Measurements from ENCODE around the gene PCED1B.
"Not testable (repeated sequence)": the region's sequence is repeated elsewhere in the genome, so short reads cannot be mapped to it uniquely, and the experiment has no call there.

PCED1B gene

GRCh38 chr12:47164724-47165439, 85.5 kb downstream of the PCED1B start:
- no peak overlapping the region for H3K4me3 ChIP-seq (ENCODE audit: low read depth, low read length)
- no peak for DNase-seq (ENCODE audit: low read depth)
- TF ChIP-seq POLR2A (IDR thresholded peaks at IDR 0.05; ENCODE audit: extremely low read depth, insufficient read length): no peak
- TF ChIP-seq, protein P1, sequence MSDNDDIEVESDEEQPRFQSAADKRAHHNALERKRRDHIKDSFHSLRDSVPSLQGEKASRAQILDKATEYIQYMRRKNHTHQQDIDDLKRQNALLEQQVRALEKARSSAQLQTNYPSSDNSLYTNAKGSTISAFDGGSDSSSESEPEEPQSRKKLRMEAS (IDR thresholded peaks at IDR 0.05; ENCODE audit: low read depth, low read length): no peak
- TF ChIP-seq CTCF (IDR thresholded peaks at IDR 0.05; ENCODE audit: low read depth, low read length): no peak
- no peak for TF ChIP-seq MYC (IDR thresholded peaks at IDR 0.05; ENCODE audit: low read depth, low read length)

DNA sequence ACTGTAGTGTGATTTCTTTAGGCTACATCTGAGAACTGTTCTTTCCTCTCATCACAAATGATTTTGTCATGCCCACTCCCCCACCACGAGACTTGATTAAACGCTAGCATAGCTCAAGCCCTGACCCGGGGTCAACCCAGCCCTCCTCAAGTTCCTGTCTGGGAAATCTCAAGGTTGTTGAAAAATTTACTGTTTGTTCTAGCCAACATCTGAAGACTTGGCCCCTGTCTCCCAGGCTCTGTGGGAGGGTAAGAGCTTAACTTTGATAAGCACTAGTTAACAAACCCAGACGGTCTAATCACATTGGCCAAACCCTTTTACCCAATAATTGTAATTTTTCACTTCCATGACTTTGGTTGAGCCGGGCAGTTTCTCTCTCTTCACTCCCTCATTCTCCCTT, 86.5 kb downstream of the PCED1B start:
- DNase-seq (ENCODE audit: low read depth): no peak
- TF ChIP-seq, protein P1 (IDR thresholded peaks at IDR 0.05; ENCODE audit: low read depth, low read length): no peak
- TF ChIP-seq CTCF (IDR thresholded peaks at IDR 0.05; ENCODE audit: low read depth, low read length): no peak
- no peak for TF ChIP-seq MYC (IDR thresholded peaks at IDR 0.05; ENCODE audit: low read depth, low read length)
- no peak for TF ChIP-seq POLR2A (IDR thresholded peaks at IDR 0.05; ENCODE audit: extremely low read depth, insufficient read length)
- H3K4me3 ChIP-seq (ENCODE audit: low read depth, low read length): no peak overlapping the region

GRCh38 chr12:47166365-47166764, 86.9 kb downstream of the PCED1B start:
- no peak for TF ChIP-seq POLR2A (IDR thresholded peaks at IDR 0.05; ENCODE audit: extremely low read depth, insufficient read length)
- TF ChIP-seq CTCF (IDR thresholded peaks at IDR 0.05; ENCODE audit: low read depth, low read length): no peak
- TF ChIP-seq, protein P1 (IDR thresholded peaks at IDR 0.05; ENCODE audit: low read depth, low read length): no peak
- TF ChIP-seq MYC (IDR thresholded peaks at IDR 0.05; ENCODE audit: low read depth, low read length): no peak
- H3K4me3 ChIP-seq (ENCODE audit: low read depth, low read length): no peak overlapping the region
- no peak for DNase-seq (ENCODE audit: low read depth)

DNA sequence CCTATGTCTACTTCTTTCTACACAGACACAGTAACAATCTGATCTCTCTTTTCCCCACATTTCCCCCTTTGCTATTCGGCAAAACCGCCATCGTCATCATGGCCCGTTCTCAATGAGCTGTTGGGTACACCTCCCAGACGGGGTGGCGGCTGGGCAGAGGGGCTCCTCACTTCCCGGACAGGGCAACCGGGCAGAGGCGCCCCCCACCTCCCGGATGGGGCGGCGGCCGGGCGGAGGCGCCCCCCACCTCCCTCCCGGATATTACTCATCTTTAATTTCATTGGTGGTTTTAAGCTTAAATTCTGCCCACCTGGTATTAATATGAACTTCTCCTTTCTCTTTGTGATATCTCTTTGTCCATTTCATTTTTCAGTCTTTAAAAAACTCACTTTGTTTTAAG, 90.9 kb downstream of the PCED1B start:
- DNase-seq (ENCODE audit: low read depth); H3K4me3 ChIP-seq (ENCODE audit: low read depth, low read length): not testable (repeated sequence)

DNA sequence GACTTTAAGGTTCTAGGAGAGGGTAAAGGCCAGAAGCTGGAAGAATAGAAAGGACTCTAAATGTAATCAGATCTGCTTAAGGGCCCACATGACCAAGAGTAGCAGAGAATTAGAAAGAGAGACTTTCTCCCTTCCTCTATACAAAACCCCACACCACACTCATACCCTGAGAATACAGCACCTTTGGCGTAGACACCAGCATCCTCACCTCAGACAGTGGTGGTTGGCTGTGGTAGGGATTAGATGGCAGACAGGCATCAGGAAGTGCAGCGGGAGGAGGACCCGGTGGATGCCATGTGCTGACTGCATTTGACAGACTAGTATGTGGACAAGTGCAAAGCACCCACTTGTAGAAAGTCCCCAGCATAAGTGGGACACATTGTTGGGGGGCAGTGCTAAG, 98.6 kb downstream of the PCED1B start:
- DNase-seq (ENCODE audit: low read depth): no peak
- TF ChIP-seq POLR2A (IDR thresholded peaks at IDR 0.05; ENCODE audit: extremely low read depth, insufficient read length) (no peak), CTCF (IDR thresholded peaks at IDR 0.05; ENCODE audit: low read depth, low read length) (no peak), MYC (IDR thresholded peaks at IDR 0.05; ENCODE audit: low read depth, low read length) (no peak)
- TF ChIP-seq, protein P1 (IDR thresholded peaks at IDR 0.05; ENCODE audit: low read depth, low read length): no peak
- no peak overlapping the region for H3K4me3 ChIP-seq (ENCODE audit: low read depth, low read length)

GRCh38 chr12:47182164-47182938, 102.9 kb downstream of the PCED1B start:
- not testable (repeated sequence) for H3K4me3 ChIP-seq (ENCODE audit: low read depth, low read length); DNase-seq (ENCODE audit: low read depth)
